ENCODE data around the gene SPSB4.

The SPSB4 gene

GRCh38 chr3:141083836-141084649 lies 32.9 kb downstream of the SPSB4 start:
- no peaks in the 10 kb centered on the region for H3K36me3 ChIP-seq (ENCODE audit: control insufficient read depth, insufficient read depth, low read length)
- H3K4me3 ChIP-seq (ENCODE audit: low read length): no peak overlapping the region
- no peak for DNase-seq (ENCODE audit: low read depth, low spot score)
- H3K27me3 ChIP-seq (ENCODE audit: control insufficient read depth, insufficient read depth, low read length): no peaks in the 10 kb centered on the region
- peaks cover 13% of the 10 kb centered on the region; the same call in 1 of the 2 replicates for H3K4me1 ChIP-seq (ENCODE audit: control insufficient read depth, insufficient read depth, low read length)
- no peaks in the 10 kb centered on the region for H3K9me3 ChIP-seq (ENCODE audit: control insufficient read depth, insufficient read depth, low read length)
- no peak overlapping the region for H3K27ac ChIP-seq (ENCODE audit: low read length)
- WGBS (ENCODE audit: insufficient coverage, insufficient read length): no CpG with 5 or more reads among the region's 13 CpGs

- no peaks in the 10 kb centered on the region for H3K9me3 ChIP-seq (ENCODE audit: control insufficient read depth, insufficient read depth, low read length)
- WGBS (ENCODE audit: insufficient coverage, insufficient read length): no CpG with 5 or more reads among the region's 3 CpGs
- no peak overlapping the region for H3K27ac ChIP-seq (ENCODE audit: low read length)
- no peak for DNase-seq (ENCODE audit: low read depth, low spot score)
- H3K36me3 ChIP-seq (ENCODE audit: control insufficient read depth, insufficient read depth, low read length): no peaks in the 10 kb centered on the region
- H3K4me3 ChIP-seq (ENCODE audit: low read length): no peak overlapping the region
- H3K27me3 ChIP-seq (ENCODE audit: control insufficient read depth, insufficient read depth, low read length): no peaks in the 10 kb centered on the region
- peaks cover 13% of the 10 kb centered on the region; the same call in 1 of the 2 replicates for H3K4me1 ChIP-seq (ENCODE audit: control insufficient read depth, insufficient read depth, low read length)
Observed at GRCh38 chr3:141085343-141086070, 34.4 kb downstream of the SPSB4 start.

- WGBS (ENCODE audit: insufficient coverage, insufficient read length): no CpG with 5 or more reads among the region's 1 CpG
- no peak overlapping the region for H3K27ac ChIP-seq (ENCODE audit: low read length)
Observed at GRCh38 chr3:141086188-141086587, 35.0 kb downstream of the SPSB4 start.

GRCh38 chr3:141087076-141087777 lies 36.1 kb downstream of the SPSB4 start:
- Histone ChIP-seq H3K9me3 (ENCODE audit: control insufficient read depth, insufficient read depth, low read length) (no peaks in the 10 kb centered on the region), H3K27me3 (ENCODE audit: control insufficient read depth, insufficient read depth, low read length) (no peaks in the 10 kb centered on the region), H3K4me3 (ENCODE audit: low read length) (no peak overlapping the region), H3K27ac (ENCODE audit: low read length) (no peak overlapping the region), H3K4me1 (ENCODE audit: control insufficient read depth, insufficient read depth, low read length) (peaks cover 5% of the 10 kb centered on the region; the same call in 1 of the 2 replicates), H3K36me3 (ENCODE audit: control insufficient read depth, insufficient read depth, low read length) (no peaks in the 10 kb centered on the region)
- WGBS (ENCODE audit: insufficient coverage, insufficient read length): no CpG with 5 or more reads among the region's 8 CpGs
- DNase-seq (ENCODE audit: low read depth, low spot score): no peak

More at GRCh38 chr3:141086188-141086587, 35.0 kb downstream of the SPSB4 start:
- no peak for DNase-seq (ENCODE audit: low read depth, low spot score)
- no peaks in the 10 kb centered on the region for H3K36me3 ChIP-seq (ENCODE audit: control insufficient read depth, insufficient read depth, low read length)
- H3K27me3 ChIP-seq (ENCODE audit: control insufficient read depth, insufficient read depth, low read length): no peaks in the 10 kb centered on the region
- no peaks in the 10 kb centered on the region for H3K9me3 ChIP-seq (ENCODE audit: control insufficient read depth, insufficient read depth, low read length)
- peaks cover 9% of the 10 kb centered on the region; the same call in 1 of the 2 replicates for H3K4me1 ChIP-seq (ENCODE audit: control insufficient read depth, insufficient read depth, low read length)
- H3K4me3 ChIP-seq (ENCODE audit: low read length): no peak overlapping the region

GRCh38 chr3:141087778-141088130 lies 36.6 kb downstream of the SPSB4 start:
- no peak overlapping the region for H3K27ac ChIP-seq (ENCODE audit: low read length)
- WGBS (ENCODE audit: insufficient coverage, insufficient read length): no CpG with 5 or more reads among the region's 6 CpGs
- peaks cover 5% of the 10 kb centered on the region; the same call in 1 of the 2 replicates for H3K4me1 ChIP-seq (ENCODE audit: control insufficient read depth, insufficient read depth, low read length)
- H3K9me3 ChIP-seq (ENCODE audit: control insufficient read depth, insufficient read depth, low read length): no peaks in the 10 kb centered on the region
- no peak overlapping the region for H3K4me3 ChIP-seq (ENCODE audit: low read length)
- DNase-seq (ENCODE audit: low read depth, low spot score): no peak
- H3K36me3 ChIP-seq (ENCODE audit: control insufficient read depth, insufficient read depth, low read length): no peaks in the 10 kb centered on the region
- no peaks in the 10 kb centered on the region for H3K27me3 ChIP-seq (ENCODE audit: control insufficient read depth, insufficient read depth, low read length)

- Histone ChIP-seq H3K27me3 (ENCODE audit: control insufficient read depth, insufficient read depth, low read length) (no peaks in the 10 kb centered on the region), H3K4me3 (ENCODE audit: low read length) (no peak overlapping the region), H3K4me1 (ENCODE audit: control insufficient read depth, insufficient read depth, low read length) (peaks cover 5% of the 10 kb centered on the region), H3K36me3 (ENCODE audit: control insufficient read depth, insufficient read depth, low read length) (no peaks in the 10 kb centered on the region), H3K27ac (ENCODE audit: low read length) (no peak overlapping the region), H3K9me3 (ENCODE audit: control insufficient read depth, insufficient read depth, low read length) (no peaks in the 10 kb centered on the region)
- no peak for DNase-seq (ENCODE audit: low read depth, low spot score)
- WGBS (ENCODE audit: insufficient coverage, insufficient read length): no CpG with 5 or more reads among the region's 3 CpGs
Observed at GRCh38 chr3:141089339-141090152, 38.4 kb downstream of the SPSB4 start.

- Histone ChIP-seq H3K27me3 (ENCODE audit: control insufficient read depth, insufficient read depth, low read length) (no peaks in the 10 kb centered on the region), H3K4me1 (ENCODE audit: control insufficient read depth, insufficient read depth, low read length) (peaks cover 8% of the 10 kb centered on the region), H3K9me3 (ENCODE audit: control insufficient read depth, insufficient read depth, low read length) (no peaks in the 10 kb centered on the region), H3K27ac (ENCODE audit: low read length) (no peak overlapping the region), H3K36me3 (ENCODE audit: control insufficient read depth, insufficient read depth, low read length) (no peaks in the 10 kb centered on the region), H3K4me3 (ENCODE audit: low read length) (no peak overlapping the region)
- no peak for DNase-seq (ENCODE audit: low read depth, low spot score)
- WGBS (ENCODE audit: insufficient coverage, insufficient read length): no CpG with 5 or more reads among the region's 4 CpGs
Observed at GRCh38 chr3:141091426-141091825, 40.3 kb downstream of the SPSB4 start.

- Histone ChIP-seq H3K4me3 (ENCODE audit: low read length) (no peak overlapping the region), H3K27ac (ENCODE audit: low read length) (no peak overlapping the region), H3K36me3 (ENCODE audit: control insufficient read depth, insufficient read depth, low read length) (no peaks in the 10 kb centered on the region), H3K9me3 (ENCODE audit: control insufficient read depth, insufficient read depth, low read length) (no peaks in the 10 kb centered on the region), H3K4me1 (ENCODE audit: control insufficient read depth, insufficient read depth, low read length) (peaks cover 8% of the 10 kb centered on the region), H3K27me3 (ENCODE audit: control insufficient read depth, insufficient read depth, low read length) (no peaks in the 10 kb centered on the region)
- WGBS (ENCODE audit: insufficient coverage, insufficient read length): no CpG with 5 or more reads among the region's 6 CpGs
- DNase-seq (ENCODE audit: low read depth, low spot score): no peak
Observed at GRCh38 chr3:141092663-141093062, 41.5 kb downstream of the SPSB4 start.

- no CpG with 5 or more reads among the region's 5 CpGs for WGBS (ENCODE audit: insufficient coverage, insufficient read length)
- H3K4me1 ChIP-seq (ENCODE audit: control insufficient read depth, insufficient read depth, low read length): peaks cover 8% of the 10 kb centered on the region
Observed at GRCh38 chr3:141093397-141093796, 42.2 kb downstream of the SPSB4 start.

More at GRCh38 chr3:141093397-141093796, 42.2 kb downstream of the SPSB4 start:
- Histone ChIP-seq H3K27ac (ENCODE audit: low read length) (no peak overlapping the region), H3K36me3 (ENCODE audit: control insufficient read depth, insufficient read depth, low read length) (no peaks in the 10 kb centered on the region), H3K4me3 (ENCODE audit: low read length) (no peak overlapping the region), H3K27me3 (ENCODE audit: control insufficient read depth, insufficient read depth, low read length) (no peaks in the 10 kb centered on the region), H3K9me3 (ENCODE audit: control insufficient read depth, insufficient read depth, low read length) (no peaks in the 10 kb centered on the region)
- DNase-seq (ENCODE audit: low read depth, low spot score): no peak
